ENCODE results near the gene SMIM8.

Gene SMIM8

DNA sequence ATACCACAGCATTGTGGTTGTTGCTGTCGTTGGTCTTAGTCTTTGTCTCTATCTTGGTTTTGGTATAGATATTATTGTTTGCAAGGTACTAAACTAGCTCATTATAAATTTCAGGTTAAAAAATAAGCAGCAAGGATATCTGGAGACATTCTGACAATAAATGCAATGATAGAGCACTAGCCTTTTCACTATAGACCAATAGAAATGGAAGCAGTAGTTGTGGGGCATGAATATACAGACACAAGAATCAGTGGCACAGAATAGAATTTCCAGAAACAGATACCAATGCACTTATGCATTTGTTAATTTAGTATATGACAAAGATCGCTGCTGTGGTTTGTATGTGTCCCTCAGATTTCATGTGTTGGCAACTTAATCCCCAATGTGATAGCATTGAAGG is 54.3 kb downstream of the SMIM8 start:
- H3K27ac Mint-ChIP-seq = no peak overlapping the region
- no peaks in the 10 kb centered on the region for H3K4me1 Mint-ChIP-seq
- H3K27me3 Mint-ChIP-seq (ENCODE audit: low read depth) = no peaks in the 10 kb centered on the region
- no peaks in the 10 kb centered on the region for H3K9me3 Mint-ChIP-seq
- H3K4me3 Mint-ChIP-seq = no peak overlapping the region
- H3K36me3 Mint-ChIP-seq (ENCODE audit: low read depth) = peaks cover 8% of the 10 kb centered on the region
- TF ChIP-seq, protein P1, sequence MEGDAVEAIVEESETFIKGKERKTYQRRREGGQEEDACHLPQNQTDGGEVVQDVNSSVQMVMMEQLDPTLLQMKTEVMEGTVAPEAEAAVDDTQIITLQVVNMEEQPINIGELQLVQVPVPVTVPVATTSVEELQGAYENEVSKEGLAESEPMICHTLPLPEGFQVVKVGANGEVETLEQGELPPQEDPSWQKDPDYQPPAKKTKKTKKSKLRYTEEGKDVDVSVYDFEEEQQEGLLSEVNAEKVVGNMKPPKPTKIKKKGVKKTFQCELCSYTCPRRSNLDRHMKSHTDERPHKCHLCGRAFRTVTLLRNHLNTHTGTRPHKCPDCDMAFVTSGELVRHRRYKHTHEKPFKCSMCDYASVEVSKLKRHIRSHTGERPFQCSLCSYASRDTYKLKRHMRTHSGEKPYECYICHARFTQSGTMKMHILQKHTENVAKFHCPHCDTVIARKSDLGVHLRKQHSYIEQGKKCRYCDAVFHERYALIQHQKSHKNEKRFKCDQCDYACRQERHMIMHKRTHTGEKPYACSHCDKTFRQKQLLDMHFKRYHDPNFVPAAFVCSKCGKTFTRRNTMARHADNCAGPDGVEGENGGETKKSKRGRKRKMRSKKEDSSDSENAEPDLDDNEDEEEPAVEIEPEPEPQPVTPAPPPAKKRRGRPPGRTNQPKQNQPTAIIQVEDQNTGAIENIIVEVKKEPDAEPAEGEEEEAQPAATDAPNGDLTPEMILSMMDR (IDR thresholded peaks at IDR 0.05; ENCODE audit: unreplicated experiment in 3 of 3) = no peak

DNA sequence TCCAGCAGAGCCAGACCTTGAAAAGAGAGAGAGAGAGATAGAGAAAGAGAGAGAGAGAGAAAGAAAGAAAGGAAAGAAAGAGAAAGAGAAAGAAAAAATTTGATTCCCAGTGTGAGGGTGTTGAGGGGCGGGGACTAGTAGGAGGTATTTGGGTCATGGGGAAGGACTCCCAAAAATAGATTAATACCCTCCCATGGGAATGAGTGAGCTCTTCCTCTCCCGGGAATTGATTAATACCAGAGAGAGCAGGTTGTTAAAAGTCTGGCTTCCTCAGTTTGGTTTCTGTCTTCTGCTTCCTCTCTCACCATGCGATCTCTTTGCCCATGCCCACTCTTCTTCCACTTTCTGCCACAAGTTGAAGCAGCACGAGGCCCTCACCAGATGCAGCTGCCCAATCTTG is 56.6 kb downstream of the SMIM8 start:
- Mint-ChIP-seq H3K9me3 (no peaks in the 10 kb centered on the region), H3K36me3 (ENCODE audit: low read depth) (peaks cover 3% of the 10 kb centered on the region), H3K4me3 (no peak overlapping the region), H3K4me1 (no peaks in the 10 kb centered on the region), H3K27me3 (ENCODE audit: low read depth) (no peaks in the 10 kb centered on the region), H3K27ac (no peak overlapping the region)
- TF ChIP-seq, protein P1 (IDR thresholded peaks at IDR 0.05; ENCODE audit: unreplicated experiment in 3 of 3) = no peak

DNA sequence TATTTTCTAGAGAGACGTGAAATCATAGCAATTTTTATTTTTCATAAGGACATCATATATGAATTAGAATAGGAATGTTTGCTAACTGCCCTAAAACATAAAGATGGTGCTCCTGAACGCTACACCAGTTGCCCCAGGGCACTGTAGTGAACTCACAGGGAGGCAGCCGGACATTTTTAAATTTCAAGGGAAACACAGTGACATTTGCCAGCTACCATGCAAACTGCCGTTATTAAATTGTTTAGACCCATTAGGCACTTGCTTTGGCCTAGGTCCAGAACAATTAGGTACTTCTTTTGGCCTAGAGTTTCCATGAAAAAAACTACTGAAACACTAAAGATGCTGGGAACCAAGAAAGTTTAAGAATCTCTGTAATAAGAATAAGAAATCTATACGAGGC is 60.5 kb downstream of the SMIM8 start:
- H3K4me1 Mint-ChIP-seq = no peaks in the 10 kb centered on the region
- H3K36me3 Mint-ChIP-seq (ENCODE audit: low read depth) = no peaks in the 10 kb centered on the region
- no peaks in the 10 kb centered on the region for H3K27me3 Mint-ChIP-seq (ENCODE audit: low read depth)
- TF ChIP-seq, protein P1 (IDR thresholded peaks at IDR 0.05; ENCODE audit: unreplicated experiment in 3 of 3) = no peak
- H3K9me3 Mint-ChIP-seq = no peaks in the 10 kb centered on the region
- H3K4me3 Mint-ChIP-seq = no peak overlapping the region
- H3K27ac Mint-ChIP-seq = no peak overlapping the region

GRCh38 chr6:87384038-87384437 is 61.6 kb downstream of the SMIM8 start:
- no peaks in the 10 kb centered on the region for H3K36me3 Mint-ChIP-seq (ENCODE audit: low read depth)
- no peak overlapping the region for H3K27ac Mint-ChIP-seq
- no peaks in the 10 kb centered on the region for H3K4me1 Mint-ChIP-seq
- H3K27me3 Mint-ChIP-seq (ENCODE audit: low read depth) = no peaks in the 10 kb centered on the region
- TF ChIP-seq, protein P1 (IDR thresholded peaks at IDR 0.05; ENCODE audit: unreplicated experiment in 3 of 3) = no peak
- no peaks in the 10 kb centered on the region for H3K9me3 Mint-ChIP-seq
- H3K4me3 Mint-ChIP-seq = no peak overlapping the region

DNA sequence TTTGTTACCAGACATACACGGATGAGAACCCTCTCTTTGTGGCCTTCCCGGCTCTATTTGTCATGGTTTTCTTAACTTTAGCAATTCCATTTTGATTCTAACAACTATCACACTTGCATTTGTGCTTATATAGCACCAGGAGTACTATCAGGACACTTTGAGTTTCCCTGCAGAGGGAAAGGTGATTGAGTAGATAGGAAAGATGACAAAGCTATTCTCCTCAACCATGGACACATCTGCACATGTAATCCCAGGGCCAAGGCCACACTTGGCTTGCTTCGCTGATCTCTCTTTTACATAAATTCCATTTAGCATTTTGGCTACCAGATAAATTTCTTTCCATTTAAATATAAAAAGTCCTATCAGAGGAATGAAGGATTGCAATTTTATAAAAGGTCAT is 62.1 kb downstream of the SMIM8 start:
- Mint-ChIP-seq H3K27me3 (ENCODE audit: low read depth) (no peaks in the 10 kb centered on the region), H3K27ac (no peak overlapping the region), H3K9me3 (no peaks in the 10 kb centered on the region), H3K4me1 (no peaks in the 10 kb centered on the region), H3K4me3 (no peak overlapping the region), H3K36me3 (ENCODE audit: low read depth) (no peaks in the 10 kb centered on the region)
- TF ChIP-seq, protein P1 (IDR thresholded peaks at IDR 0.05; ENCODE audit: unreplicated experiment in 3 of 3) = no peak

DNA sequence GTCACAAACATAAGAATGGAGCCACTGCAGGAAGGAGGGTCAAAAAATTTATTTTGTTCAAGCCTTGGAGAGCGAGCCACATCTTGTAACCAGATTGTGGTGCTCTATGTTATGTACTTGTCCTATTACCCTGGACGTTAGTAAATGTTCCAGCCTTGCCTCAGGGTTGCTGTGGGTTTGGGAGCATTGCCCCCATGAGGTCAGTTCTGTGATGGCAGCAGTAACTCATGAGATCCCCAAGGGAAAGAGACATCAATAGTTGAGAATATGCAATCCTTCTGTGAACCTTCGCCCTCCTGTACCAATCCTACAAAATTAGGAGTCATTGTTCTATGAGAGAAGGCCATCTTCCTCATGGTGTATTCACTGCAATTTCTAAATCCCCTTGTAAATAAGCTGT is 68.9 kb downstream of the SMIM8 start:
- Mint-ChIP-seq H3K27ac (no peak overlapping the region), H3K36me3 (ENCODE audit: low read depth) (no peaks in the 10 kb centered on the region), H3K4me1 (no peaks in the 10 kb centered on the region), H3K27me3 (ENCODE audit: low read depth) (no peaks in the 10 kb centered on the region), H3K4me3 (no peak overlapping the region), H3K9me3 (no peaks in the 10 kb centered on the region)
- TF ChIP-seq, protein P1 (IDR thresholded peaks at IDR 0.05; ENCODE audit: unreplicated experiment in 3 of 3) = peak in 2 of 3 experiments; percentile 22 to 32
